Stimulated activated CD4-positive, alpha-beta T cell treated with anti-CD3 and anti-CD28 coated beads, Interleukin-4, amount 100 ng/mL, for 48 hours (primary cell): ENCODE data around the gene EFCAB6.

Experiments used
- DNase-seq, 2 donors: peaks; one replicate each; pipeline ENCODE4 v3.0.0-alpha.2; 2020; ENCODE audit warnings: low read depth in 2 of 2

Gene EFCAB6

GRCh38 chr22:43502306-43502874 is 309.7 kb downstream of the EFCAB6 start:
- no peak for DNase-seq

GRCh38 chr22:43501878-43502277 is 310.2 kb downstream of the EFCAB6 start:
- DNase-seq, result no peak

GRCh38 chr22:43500792-43501785 is 311.0 kb downstream of the EFCAB6 start:
- DNase-seq, result no peak

- DNase-seq, result no peak
These were observed 313.2 kb downstream of the EFCAB6 start for GRCh38 chr22:43498856-43499253.

GRCh38 chr22:43497956-43498855 is 313.9 kb downstream of the EFCAB6 start:
- no peak for DNase-seq

GRCh38 chr22:43493297-43493696 is 318.8 kb downstream of the EFCAB6 start:
- no peak for DNase-seq

- DNase-seq, result no peak
These were observed 320.4 kb downstream of the EFCAB6 start for GRCh38 chr22:43491737-43492136.

- DNase-seq, result no peak
These were observed 320.9 kb downstream of the EFCAB6 start for GRCh38 chr22:43491177-43491576.

GRCh38 chr22:43490311-43490710 is 321.8 kb downstream of the EFCAB6 start:
- no peak for DNase-seq

GRCh38 chr22:43488937-43489336 is 323.2 kb downstream of the EFCAB6 start:
- DNase-seq, result no peak

- no peak for DNase-seq
These were observed 323.9 kb downstream of the EFCAB6 start for GRCh38 chr22:43488031-43488866.

- no peak for DNase-seq
These were observed 324.6 kb downstream of the EFCAB6 start for GRCh38 chr22:43487311-43488030.

- DNase-seq, result no peak
These were observed 326.5 kb downstream of the EFCAB6 start for GRCh38 chr22:43485502-43486089.

- no peak for DNase-seq
These were observed 327.9 kb downstream of the EFCAB6 start for GRCh38 chr22:43484227-43484626.

GRCh38 chr22:43483669-43484068 is 328.4 kb downstream of the EFCAB6 start:
- no peak for DNase-seq

- DNase-seq, result no peak
These were observed 328.8 kb downstream of the EFCAB6 start for GRCh38 chr22:43483266-43483665.

GRCh38 chr22:43482318-43482625 is 329.8 kb downstream of the EFCAB6 start:
- DNase-seq, result no peak

GRCh38 chr22:43481568-43482317 is 330.4 kb downstream of the EFCAB6 start:
- DNase-seq, result no peak

GRCh38 chr22:43479962-43480361 is 332.1 kb downstream of the EFCAB6 start:
- DNase-seq, result no peak
